Sigmoid colon (tissue), 7 donors: ENCODE measurements around the gene LRRC34. TPM values are rescaled to one million over a fixed set of nuclear protein-coding genes. Genes with fewer than 3 reads are reported as not detected.

Experiments
- DNase-seq: peaks from one replicate; pipeline ENCODE4 v3.0.0-alpha.2; 2019
- H3K27ac ChIP-seq, 4 donors: fragments of 200-600 bp; sonication (generic); one replicate each; pipeline ENCODE4 v1.5.1; 2016 to 2019; ENCODE audit warnings: mild to moderate bottlenecking in 1 of 4
- H3K27me3 ChIP-seq, 3 donors: fragments of 200-600 bp; sonication (generic); one replicate each; pipeline ENCODE4 v1.5.1; 2019; ENCODE audit warnings: mild to moderate bottlenecking in 1 of 3
- H3K36me3 ChIP-seq, 4 donors: fragments of 200-600 bp; sonication (generic); one replicate each; pipeline ENCODE4 v1.5.1; 2016 to 2019
- H3K4me1 ChIP-seq, 4 donors: fragments of 200-600 bp; sonication (generic); one replicate each; pipeline ENCODE4 v1.5.1; 2017 to 2019
- H3K4me3 ChIP-seq, 4 donors: fragments of 200-600 bp; sonication (generic); one replicate each; pipeline ENCODE4 v1.5.1; 2017 to 2019; ENCODE audit warnings: mild to moderate bottlenecking in 2 of 4, moderate library complexity in 1 of 4
- H3K9me3 ChIP-seq, 4 donors: fragments of 200-600 bp in 3 of 4; sonication (generic) in 3 of 4; one replicate each; pipeline versions ENCODE4 v1.5.1 to v1.6.1; 2013 to 2019
- EP300 ChIP-seq, 4 donors: sonication (generic); formaldehyde crosslinking; IDR thresholded peaks; one replicate each; pipeline ENCODE4 v1.6.1; 2017; ENCODE audit warnings: antibody characterized with exemption in 4 of 4
- POLR2A ChIP-seq, 2 donors: fragments of 450-650 bp; IDR thresholded peaks; one replicate each; pipeline ENCODE4 v1.6.1; 2016; ENCODE audit warnings: antibody characterized with exemption in 2 of 2, mild to moderate bottlenecking in 2 of 2, moderate library complexity in 2 of 2
- POLR2AphosphoS5 ChIP-seq, 4 donors: sonication (generic); formaldehyde crosslinking; IDR thresholded peaks; one replicate each; pipeline ENCODE4 v1.6.1; 2017; ENCODE audit warnings: antibody characterized with exemption in 4 of 4
- WGBS, 2 donors: extraction: QIAGEN DNeasy Blood & Tissue Kit; methylation state at CpG; one replicate each; pipeline ENCODE4 v1.1.7; 2013; 5-methylcytosine and 5-hydroxymethylcytosine counted together
- intact Hi-C: fragments of 100-400 bp; cut with DNase I; formaldehyde crosslinking; loops from one replicate; pipeline ENCODE4 v1.15.1; 2023
- polyA plus RNA-seq, 3 donors: library from polyadenylated mRNA; stranded (reverse); fragments of 200-250 nt; gene quantifications; one replicate each; pipeline ENCODE4 v1.2.3, GENCODE V29; 2013
- total RNA-seq, 4 donors: library from RNA; depleted of rRNA; stranded (reverse); fragments of >200 nt; gene quantifications; one replicate each; pipeline ENCODE4 v1.1.0, GENCODE V29; 2016
- TF ChIP-seq, protein P1 (sequence below), 4 experiments: fragments of 450-650 bp in 3 of 4; fragments of 200-600 bp in 1 of 4; IDR thresholded peaks; one replicate each; pipeline ENCODE4 v1.5.1; 2016 to 2019; ENCODE audit warnings: antibody characterized with exemption in 4 of 4, mild to moderate bottlenecking in 3 of 4, moderate library complexity in 2 of 4
- donor health status: healthy with polysubstance abuse.
- donor health status: Bipolar disorder and iron deficiency.
- donor health status: healthy.

LRRC34 gene
- total and polyA plus RNA-seq, 7 donors: 0.60 to 3.9 (median 1.4) TPM; not detected in 1

DNA sequence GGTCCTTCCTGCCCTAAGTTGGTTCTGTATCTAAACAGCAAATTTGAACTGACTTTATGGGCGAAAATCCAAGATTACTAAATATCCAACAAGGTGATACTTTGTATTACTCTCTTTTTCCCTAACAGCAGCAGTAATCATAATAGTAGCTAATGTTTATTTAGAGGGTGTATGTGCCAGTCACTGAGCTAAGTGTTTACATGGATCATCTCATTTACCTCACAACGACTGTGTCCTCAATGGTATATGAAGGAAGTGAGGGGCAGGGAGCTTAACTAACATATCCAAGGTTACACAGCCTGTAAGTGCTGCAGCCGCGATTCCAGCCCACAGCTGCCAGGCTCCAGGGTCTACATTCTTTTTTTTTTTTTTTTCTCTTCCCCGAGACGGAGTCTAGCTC is 10.3 kb upstream of the LRRC34 start:
- Histone ChIP-seq H3K36me3 (no peaks in the 10 kb centered on the region), H3K4me3 (no peak overlapping the region), H3K9me3 (no peaks in the 10 kb centered on the region), H3K27me3 (no peaks in the 10 kb centered on the region), H3K27ac (no peak overlapping the region), H3K4me1 (no peaks in the 10 kb centered on the region)
- no peak for DNase-seq
- intact Hi-C loops: no loop called here
- 34 to 72% methylated on average over 6 of the region's 6 CpGs for WGBS, 2 donors
- no peak for TF ChIP-seq POLR2AphosphoS5 (IDR thresholded peaks at IDR 0.05)
- TF ChIP-seq EP300 (IDR thresholded peaks at IDR 0.05): no peak
- TF ChIP-seq POLR2A (IDR thresholded peaks at IDR 0.05): no peak
- TF ChIP-seq, protein P1, sequence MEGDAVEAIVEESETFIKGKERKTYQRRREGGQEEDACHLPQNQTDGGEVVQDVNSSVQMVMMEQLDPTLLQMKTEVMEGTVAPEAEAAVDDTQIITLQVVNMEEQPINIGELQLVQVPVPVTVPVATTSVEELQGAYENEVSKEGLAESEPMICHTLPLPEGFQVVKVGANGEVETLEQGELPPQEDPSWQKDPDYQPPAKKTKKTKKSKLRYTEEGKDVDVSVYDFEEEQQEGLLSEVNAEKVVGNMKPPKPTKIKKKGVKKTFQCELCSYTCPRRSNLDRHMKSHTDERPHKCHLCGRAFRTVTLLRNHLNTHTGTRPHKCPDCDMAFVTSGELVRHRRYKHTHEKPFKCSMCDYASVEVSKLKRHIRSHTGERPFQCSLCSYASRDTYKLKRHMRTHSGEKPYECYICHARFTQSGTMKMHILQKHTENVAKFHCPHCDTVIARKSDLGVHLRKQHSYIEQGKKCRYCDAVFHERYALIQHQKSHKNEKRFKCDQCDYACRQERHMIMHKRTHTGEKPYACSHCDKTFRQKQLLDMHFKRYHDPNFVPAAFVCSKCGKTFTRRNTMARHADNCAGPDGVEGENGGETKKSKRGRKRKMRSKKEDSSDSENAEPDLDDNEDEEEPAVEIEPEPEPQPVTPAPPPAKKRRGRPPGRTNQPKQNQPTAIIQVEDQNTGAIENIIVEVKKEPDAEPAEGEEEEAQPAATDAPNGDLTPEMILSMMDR (IDR thresholded peaks at IDR 0.05): no peak

DNA sequence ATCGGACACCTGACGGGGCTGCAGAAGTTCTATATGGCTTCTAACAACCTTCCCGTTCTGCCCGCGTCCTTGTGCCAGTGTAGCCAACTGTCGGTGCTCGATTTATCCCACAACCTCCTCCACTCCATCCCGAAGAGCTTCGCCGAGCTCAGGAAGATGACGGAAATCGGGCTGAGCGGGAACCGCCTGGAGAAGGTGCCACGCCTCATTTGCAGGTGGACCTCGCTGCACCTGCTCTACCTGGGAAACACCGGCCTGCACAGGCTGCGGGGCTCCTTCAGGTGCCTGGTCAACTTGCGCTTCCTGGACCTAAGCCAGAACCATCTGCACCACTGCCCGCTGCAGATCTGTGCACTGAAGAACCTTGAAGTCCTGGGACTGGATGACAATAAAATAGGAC is 9.8 kb upstream of the LRRC34 start:
- intact Hi-C loops: no loop called here
- Histone ChIP-seq H3K4me1 (no peaks in the 10 kb centered on the region), H3K9me3 (no peaks in the 10 kb centered on the region), H3K27me3 (no peaks in the 10 kb centered on the region), H3K27ac (no peak overlapping the region), H3K36me3 (no peaks in the 10 kb centered on the region), H3K4me3 (no peak overlapping the region)
- no peak for TF ChIP-seq POLR2AphosphoS5 (IDR thresholded peaks at IDR 0.05)
- no peak for TF ChIP-seq EP300 (IDR thresholded peaks at IDR 0.05)
- no peak for TF ChIP-seq POLR2A (IDR thresholded peaks at IDR 0.05)
- TF ChIP-seq, protein P1 (IDR thresholded peaks at IDR 0.05): no peak
- 76 to 94% methylated on average over 20 of the region's 20 CpGs for WGBS, 2 donors
- no peak for DNase-seq

DNA sequence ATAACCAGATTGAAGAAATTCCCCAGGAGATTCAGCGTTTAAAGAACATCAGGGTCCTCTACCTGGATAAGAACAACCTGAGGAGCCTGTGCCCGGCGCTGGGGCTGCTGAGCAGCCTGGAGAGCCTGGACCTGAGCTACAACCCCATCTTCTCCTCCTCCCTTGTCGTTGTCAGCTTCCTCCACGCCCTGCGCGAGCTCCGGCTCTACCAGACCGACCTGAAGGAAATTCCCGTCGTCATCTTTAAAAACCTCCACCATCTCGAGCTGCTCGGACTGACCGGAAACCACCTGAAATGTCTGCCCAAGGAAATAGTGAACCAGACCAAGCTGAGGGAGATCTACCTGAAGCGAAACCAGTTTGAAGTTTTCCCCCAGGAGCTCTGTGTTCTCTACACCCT is 9.4 kb upstream of the LRRC34 start:
- H3K27me3 ChIP-seq: no peaks in the 10 kb centered on the region
- intact Hi-C loops: no loop called here
- DNase-seq: no peak
- no peaks in the 10 kb centered on the region for H3K9me3 ChIP-seq
- no peak overlapping the region for H3K27ac ChIP-seq
- TF ChIP-seq POLR2AphosphoS5 (IDR thresholded peaks at IDR 0.05): no peak
- TF ChIP-seq POLR2A (IDR thresholded peaks at IDR 0.05): no peak
- no peak for TF ChIP-seq EP300 (IDR thresholded peaks at IDR 0.05)
- TF ChIP-seq, protein P1 (IDR thresholded peaks at IDR 0.05): no peak
- H3K4me1 ChIP-seq: no peaks in the 10 kb centered on the region
- no peaks in the 10 kb centered on the region for H3K36me3 ChIP-seq
- no peak overlapping the region for H3K4me3 ChIP-seq
- 89 to 95% methylated on average over 15 of the region's 15 CpGs for WGBS, 2 donors

DNA sequence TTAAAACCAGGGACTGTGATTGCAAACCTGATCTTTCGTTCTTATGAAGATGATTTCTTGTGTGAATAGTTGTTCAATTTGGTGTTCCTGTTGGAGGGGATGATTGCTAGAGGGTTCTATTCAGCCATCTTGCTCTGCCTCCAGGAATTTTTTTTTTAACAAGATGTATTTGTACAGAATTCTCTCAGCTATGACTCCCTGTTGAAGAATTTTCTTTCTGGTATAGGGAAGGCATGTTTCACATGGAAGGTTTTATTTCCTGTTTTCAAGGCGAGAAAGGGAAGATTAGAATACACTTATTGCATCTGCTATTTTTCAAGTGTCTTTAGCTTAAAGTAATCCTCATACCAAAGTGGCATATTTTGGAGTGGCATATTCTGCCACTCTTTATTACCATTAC is 5.6 kb upstream of the LRRC34 start:
- Histone ChIP-seq H3K27ac (no peak overlapping the region), H3K9me3 (peaks cover 0 to 3% (median 0%) of the 10 kb centered on the region in 4 donors), H3K27me3 (no peaks in the 10 kb centered on the region), H3K36me3 (no peaks in the 10 kb centered on the region), H3K4me3 (no peak overlapping the region), H3K4me1 (peaks cover 0 to 6% (median 3%) of the 10 kb centered on the region in 4 donors)
- WGBS, 2 donors: 70 to 83% methylated on average over 2 of the region's 2 CpGs
- DNase-seq: no peak
- TF ChIP-seq EP300 (IDR thresholded peaks at IDR 0.05) (no peak), POLR2A (IDR thresholded peaks at IDR 0.05) (no peak), POLR2AphosphoS5 (IDR thresholded peaks at IDR 0.05) (no peak)
- TF ChIP-seq, protein P1 (IDR thresholded peaks at IDR 0.05): no peak
- intact Hi-C loops: no loop called here

DNA sequence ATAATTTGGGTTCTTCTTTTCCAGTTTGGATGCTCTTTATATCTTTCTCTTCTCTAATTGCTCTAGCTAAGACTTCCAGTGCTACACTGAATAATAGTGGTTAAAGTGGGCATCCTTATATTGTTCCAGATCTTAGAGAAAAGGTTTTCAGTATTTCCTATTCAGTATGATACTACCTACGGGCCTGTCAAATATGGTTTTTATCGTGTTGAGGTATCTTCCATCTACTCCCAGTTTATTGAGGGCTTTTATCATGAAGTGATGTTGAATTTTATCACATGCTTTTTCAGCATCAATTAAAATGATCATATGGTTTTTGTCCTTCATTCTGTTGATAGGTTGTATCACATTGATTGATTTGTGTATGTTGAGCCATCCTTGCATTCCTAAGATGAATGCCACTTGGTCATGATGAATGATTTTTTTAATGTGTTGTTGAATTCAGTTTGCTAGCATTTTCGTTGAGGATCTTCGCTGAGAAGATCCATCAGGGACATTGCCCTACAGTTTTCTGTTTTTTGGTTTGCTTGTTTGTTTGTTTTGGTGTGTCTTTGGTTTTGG is 3.0 kb upstream of the LRRC34 start:
- no peak overlapping the region for H3K27ac ChIP-seq
- intact Hi-C loops: no loop called here
- H3K9me3 ChIP-seq: peaks cover 0 to 3% (median 0%) of the 10 kb centered on the region in 4 donors
- DNase-seq: no peak
- no peaks in the 10 kb centered on the region for H3K36me3 ChIP-seq
- WGBS, 2 donors: 95% methylated on average over 4 of the region's 4 CpGs
- no peaks in the 10 kb centered on the region for H3K27me3 ChIP-seq
- peaks cover 0 to 24% (median 16%) of the 10 kb centered on the region in 4 donors for H3K4me1 ChIP-seq
- H3K4me3 ChIP-seq: no peak overlapping the region
- TF ChIP-seq POLR2A (IDR thresholded peaks at IDR 0.05) (no peak), POLR2AphosphoS5 (IDR thresholded peaks at IDR 0.05) (no peak), EP300 (IDR thresholded peaks at IDR 0.05) (no peak)
- TF ChIP-seq, protein P1 (IDR thresholded peaks at IDR 0.05): no peak
